ENCODE data around the gene NUDCD3. TPM values are rescaled to one million over a fixed set of nuclear protein-coding genes. Genes with fewer than 3 reads are reported as not detected.

NUDCD3 gene
- total RNA-seq, 1 experiment from 2014 or later, result 68.1 TPM

- H3K27me3 ChIP-seq (ENCODE audit: control insufficient read depth, insufficient read depth, low read length), result no peaks in the 10 kb centered on the region
- H3K36me3 ChIP-seq (replicated peaks; ENCODE audit: control insufficient read depth, insufficient read depth, low read length), result peaks cover 3% of the 10 kb centered on the region
- H3K4me3 ChIP-seq (ENCODE audit: insufficient read depth, low read depth, low read length), result no peak overlapping the region
- no peak for DNase-seq
These were observed 93.4 kb downstream of the NUDCD3 start for GRCh38 chr7:44396931-44397545.

GRCh38 chr7:44396496-44396895, 94.0 kb downstream of the NUDCD3 start:
- DNase-seq, result no peak
- Histone ChIP-seq H3K27me3 (ENCODE audit: control insufficient read depth, insufficient read depth, low read length) (no peaks in the 10 kb centered on the region), H3K36me3 (replicated peaks; ENCODE audit: control insufficient read depth, insufficient read depth, low read length) (peaks cover 4% of the 10 kb centered on the region), H3K4me3 (ENCODE audit: insufficient read depth, low read depth, low read length) (no peak overlapping the region)

- no peak overlapping the region for H3K4me3 ChIP-seq (ENCODE audit: insufficient read depth, low read depth, low read length)
- no peak for DNase-seq
- H3K36me3 ChIP-seq (replicated peaks; ENCODE audit: control insufficient read depth, insufficient read depth, low read length), result peaks cover 7% of the 10 kb centered on the region
- no peaks in the 10 kb centered on the region for H3K27me3 ChIP-seq (ENCODE audit: control insufficient read depth, insufficient read depth, low read length)
These were observed 95.4 kb downstream of the NUDCD3 start for GRCh38 chr7:44395067-44395466.

GRCh38 chr7:44394636-44395035, 95.8 kb downstream of the NUDCD3 start:
- Histone ChIP-seq H3K27me3 (ENCODE audit: control insufficient read depth, insufficient read depth, low read length) (no peaks in the 10 kb centered on the region), H3K36me3 (replicated peaks; ENCODE audit: control insufficient read depth, insufficient read depth, low read length) (peaks cover 7% of the 10 kb centered on the region), H3K4me3 (ENCODE audit: insufficient read depth, low read depth, low read length) (no peak overlapping the region)
- DNase-seq, result no peak

- H3K36me3 ChIP-seq (replicated peaks; ENCODE audit: control insufficient read depth, insufficient read depth, low read length), result peaks cover 7% of the 10 kb centered on the region
- no peak for DNase-seq
- H3K4me3 ChIP-seq (ENCODE audit: insufficient read depth, low read depth, low read length), result no peak overlapping the region
- no peaks in the 10 kb centered on the region for H3K27me3 ChIP-seq (ENCODE audit: control insufficient read depth, insufficient read depth, low read length)
These were observed 96.4 kb downstream of the NUDCD3 start for GRCh38 chr7:44394112-44394447.

GRCh38 chr7:44393238-44394111, 97.0 kb downstream of the NUDCD3 start:
- Histone ChIP-seq H3K36me3 (replicated peaks; ENCODE audit: control insufficient read depth, insufficient read depth, low read length) (peaks cover 12% of the 10 kb centered on the region), H3K27me3 (ENCODE audit: control insufficient read depth, insufficient read depth, low read length) (no peaks in the 10 kb centered on the region), H3K4me3 (ENCODE audit: insufficient read depth, low read depth, low read length) (no peak overlapping the region)
- DNase-seq, result no peak

GRCh38 chr7:44392618-44393010, 97.8 kb downstream of the NUDCD3 start:
- H3K36me3 ChIP-seq (replicated peaks; ENCODE audit: control insufficient read depth, insufficient read depth, low read length), result peaks cover 12% of the 10 kb centered on the region

GRCh38 chr7:44391746-44392617, 98.5 kb downstream of the NUDCD3 start:
- no peak for DNase-seq
- H3K27me3 ChIP-seq (ENCODE audit: control insufficient read depth, insufficient read depth, low read length), result no peaks in the 10 kb centered on the region
- H3K36me3 ChIP-seq (replicated peaks; ENCODE audit: control insufficient read depth, insufficient read depth, low read length), result peaks cover 12% of the 10 kb centered on the region
- no peak overlapping the region for H3K4me3 ChIP-seq (ENCODE audit: insufficient read depth, low read depth, low read length)

More at GRCh38 chr7:44392618-44393010, 97.8 kb downstream of the NUDCD3 start:
- H3K27me3 ChIP-seq (ENCODE audit: control insufficient read depth, insufficient read depth, low read length), result no peaks in the 10 kb centered on the region
- no peak overlapping the region for H3K4me3 ChIP-seq (ENCODE audit: insufficient read depth, low read depth, low read length)
- DNase-seq, result no peak

- H3K27me3 ChIP-seq (ENCODE audit: control insufficient read depth, insufficient read depth, low read length), result no peaks in the 10 kb centered on the region
- H3K36me3 ChIP-seq (replicated peaks; ENCODE audit: control insufficient read depth, insufficient read depth, low read length), result peaks cover 13% of the 10 kb centered on the region
- DNase-seq, result no peak
- H3K4me3 ChIP-seq (ENCODE audit: insufficient read depth, low read depth, low read length), result no peak overlapping the region
These were observed 99.3 kb downstream of the NUDCD3 start for GRCh38 chr7:44391171-44391570.

- Histone ChIP-seq H3K27me3 (ENCODE audit: control insufficient read depth, insufficient read depth, low read length) (no peaks in the 10 kb centered on the region), H3K36me3 (replicated peaks; ENCODE audit: control insufficient read depth, insufficient read depth, low read length) (peaks cover 13% of the 10 kb centered on the region), H3K4me3 (ENCODE audit: insufficient read depth, low read depth, low read length) (no peak overlapping the region)
- DNase-seq, result no peak
These were observed 99.8 kb downstream of the NUDCD3 start for GRCh38 chr7:44390701-44391100.

GRCh38 chr7:44388089-44388970, 102.1 kb downstream of the NUDCD3 start:
- DNase-seq, result no peak
- H3K27me3 ChIP-seq (ENCODE audit: control insufficient read depth, insufficient read depth, low read length), result no peaks in the 10 kb centered on the region
- no peak overlapping the region for H3K4me3 ChIP-seq (ENCODE audit: insufficient read depth, low read depth, low read length)
- peaks cover 19% of the 10 kb centered on the region for H3K36me3 ChIP-seq (replicated peaks; ENCODE audit: control insufficient read depth, insufficient read depth, low read length)

GRCh38 chr7:44387389-44387788, 103.1 kb downstream of the NUDCD3 start:
- no peak for DNase-seq
- Histone ChIP-seq H3K4me3 (ENCODE audit: insufficient read depth, low read depth, low read length) (no peak overlapping the region), H3K36me3 (replicated peaks; ENCODE audit: control insufficient read depth, insufficient read depth, low read length) (peaks cover 18% of the 10 kb centered on the region), H3K27me3 (ENCODE audit: control insufficient read depth, insufficient read depth, low read length) (no peaks in the 10 kb centered on the region)

- H3K27me3 ChIP-seq (ENCODE audit: control insufficient read depth, insufficient read depth, low read length), result no peaks in the 10 kb centered on the region
- no peak overlapping the region for H3K4me3 ChIP-seq (ENCODE audit: insufficient read depth, low read depth, low read length)
- H3K36me3 ChIP-seq (replicated peaks; ENCODE audit: control insufficient read depth, insufficient read depth, low read length), result peaks cover 15% of the 10 kb centered on the region
- DNase-seq, result no peak
These were observed 104.1 kb downstream of the NUDCD3 start for GRCh38 chr7:44386139-44386913.
